ENCODE measurements around the gene THNSL1. TPM values are rescaled to one million over a fixed set of nuclear protein-coding genes. Genes with fewer than 3 reads are reported as not detected.

Gene THNSL1
- total RNA-seq, 1 experiment from 2014 or later, result 5.5 TPM

- TF ChIP-seq ZNF425 (CRISPR knock-in tag; conservative IDR thresholded peaks at IDR 0.05) (no peak), SP1 (CRISPR knock-in tag; conservative IDR thresholded peaks at IDR 0.05) (peak; percentile 92), GTF2I (CRISPR knock-in tag; conservative IDR thresholded peaks at IDR 0.05) (no peak), HMGA2 (CRISPR knock-in tag; IDR thresholded peaks at IDR 0.05) (no peak), TP53 (CRISPR knock-in tag; IDR thresholded peaks at IDR 0.05) (no peak), ZNF219 (CRISPR knock-in tag; IDR thresholded peaks at IDR 0.05; ENCODE audit: borderline replicate concordance) (no peak; the same call in 1 of the 2 replicates), TEAD1 (CRISPR knock-in tag; IDR thresholded peaks at IDR 0.05) (peak; percentile 75), USF2 (CRISPR knock-in tag; IDR thresholded peaks at IDR 0.05) (peak; percentile 98), ZNF532 (CRISPR knock-in tag; IDR thresholded peaks at IDR 0.05; ENCODE audit: borderline replicate concordance) (0 out of 2 replicates have a peak, but pooled peaks have one; percentile 26), RELA (CRISPR knock-in tag; IDR thresholded peaks at IDR 0.05; ENCODE audit: borderline replicate concordance) (peak; percentile 70; the same call in 1 of the 2 replicates), STAT6 (CRISPR knock-in tag; conservative IDR thresholded peaks at IDR 0.05; ENCODE audit: low read depth) (no peak), E2F1 (CRISPR knock-in tag; IDR thresholded peaks at IDR 0.05) (peak; percentile 86), SOX15 (CRISPR knock-in tag; IDR thresholded peaks at IDR 0.05) (no peak), ZSCAN18 (CRISPR knock-in tag; IDR thresholded peaks at IDR 0.05) (no peak), USF1 (CRISPR knock-in tag; IDR thresholded peaks at IDR 0.05) (peak; percentile 98), PREB (CRISPR knock-in tag; IDR thresholded peaks at IDR 0.05; ENCODE audit: borderline replicate concordance) (0 out of 2 replicates have a peak, but pooled peaks have one; percentile 40), ZNF423 (CRISPR knock-in tag; IDR thresholded peaks at IDR 0.05) (no peak), ZNF396 (CRISPR knock-in tag; IDR thresholded peaks at IDR 0.05; ENCODE audit: borderline replicate concordance) (no peak), ZNF232 (CRISPR knock-in tag; IDR thresholded peaks at IDR 0.05) (peak; percentile 94), NFYB (CRISPR knock-in tag; conservative IDR thresholded peaks at IDR 0.05; ENCODE audit: low read depth) (peak; percentile 50), ZNF121 (CRISPR knock-in tag; IDR thresholded peaks at IDR 0.05) (no peak), TEAD4 (CRISPR knock-in tag; IDR thresholded peaks at IDR 0.05) (0 out of 2 replicates have a peak, but pooled peaks have one; percentile 52), ATF1 (CRISPR knock-in tag; IDR thresholded peaks at IDR 0.05) (no peak), ELF4 (CRISPR knock-in tag; IDR thresholded peaks at IDR 0.05; ENCODE audit: low read depth) (no peak)
Observed at GRCh38 chr10:25016376-25017153, at the start of gene THNSL1 (continued).

Measured in WTC11 (cell line).